ENCODE measurements around the gene CD300E. TPM values are rescaled to one million over a fixed set of nuclear protein-coding genes. Genes with fewer than 3 reads are reported as not detected.

The CD300E gene
- polyA plus RNA-seq, 3 donors, result 0.16 to 0.42 (median 0.33) TPM

GRCh38 chr17:74604200-74604599 lies 19.3 kb downstream of the CD300E start:
- DNase-seq (ENCODE audit: extremely low read depth in 1 of 11, low read depth in 9 of 11, low spot score in 4 of 11), result no peak

- no peak for DNase-seq (ENCODE audit: extremely low read depth in 1 of 11, low read depth in 9 of 11, low spot score in 4 of 11)
These were observed 19.8 kb downstream of the CD300E start for GRCh38 chr17:74603746-74604145.

- no peak for DNase-seq (ENCODE audit: extremely low read depth in 1 of 11, low read depth in 9 of 11, low spot score in 4 of 11)
These were observed 20.4 kb downstream of the CD300E start for GRCh38 chr17:74603037-74603635.

GRCh38 chr17:74601944-74602572 lies 21.5 kb downstream of the CD300E start:
- DNase-seq (ENCODE audit: extremely low read depth in 1 of 11, low read depth in 9 of 11, low spot score in 4 of 11), result peak in 2 of 11 donors; percentile 11 to 17

GRCh38 chr17:74599448-74599939 lies 24.0 kb downstream of the CD300E start:
- no peak for DNase-seq (ENCODE audit: extremely low read depth in 1 of 11, low read depth in 9 of 11, low spot score in 4 of 11)

- no peak for DNase-seq (ENCODE audit: extremely low read depth in 1 of 11, low read depth in 9 of 11, low spot score in 4 of 11)
These were observed 24.5 kb downstream of the CD300E start for GRCh38 chr17:74599023-74599399.

- DNase-seq (ENCODE audit: extremely low read depth in 1 of 11, low read depth in 9 of 11, low spot score in 4 of 11), result no peak
These were observed 25.1 kb downstream of the CD300E start for GRCh38 chr17:74598346-74599022.

GRCh38 chr17:74597069-74597790 lies 26.3 kb downstream of the CD300E start:
- DNase-seq (ENCODE audit: extremely low read depth in 1 of 11, low read depth in 9 of 11, low spot score in 4 of 11), result no peak

- no peak for DNase-seq (ENCODE audit: extremely low read depth in 1 of 11, low read depth in 9 of 11, low spot score in 4 of 11)
These were observed 28.3 kb downstream of the CD300E start for GRCh38 chr17:74595037-74595750.

GRCh38 chr17:74592087-74592990 lies 31.2 kb downstream of the CD300E start, which contains the start of gene CD300LD:
Gene CD300LD (minus strand): TSS chr17:74592283. CDS start chr17:74592202, 81 bp downstream.
- DNase-seq (ENCODE audit: extremely low read depth in 1 of 11, low read depth in 9 of 11, low spot score in 4 of 11), result no peak

- no peak for DNase-seq (ENCODE audit: extremely low read depth in 1 of 11, low read depth in 9 of 11, low spot score in 4 of 11)
These were observed 32.0 kb downstream of the CD300E start for GRCh38 chr17:74591503-74591902.

GRCh38 chr17:74585711-74586110 lies 37.8 kb downstream of the CD300E start:
- DNase-seq (ENCODE audit: extremely low read depth in 1 of 11, low read depth in 9 of 11, low spot score in 4 of 11), result no peak

- DNase-seq (ENCODE audit: extremely low read depth in 1 of 11, low read depth in 9 of 11, low spot score in 4 of 11), result no peak
These were observed 39.1 kb downstream of the CD300E start for GRCh38 chr17:74584292-74585060.

- DNase-seq (ENCODE audit: extremely low read depth in 1 of 11, low read depth in 9 of 11, low spot score in 4 of 11), result no peak
These were observed 40.9 kb downstream of the CD300E start for GRCh38 chr17:74582633-74583032.

GRCh38 chr17:74579900-74580299 lies 43.6 kb downstream of the CD300E start:
- no peak for DNase-seq (ENCODE audit: extremely low read depth in 1 of 11, low read depth in 9 of 11, low spot score in 4 of 11)

- DNase-seq (ENCODE audit: extremely low read depth in 1 of 11, low read depth in 9 of 11, low spot score in 4 of 11), result no peak
These were observed 44.6 kb downstream of the CD300E start for GRCh38 chr17:74578979-74579378.

- no peak for DNase-seq (ENCODE audit: extremely low read depth in 1 of 11, low read depth in 9 of 11, low spot score in 4 of 11)
These were observed 48.9 kb downstream of the CD300E start for GRCh38 chr17:74574489-74575142.
